RWPE2 (cell line): Measurements from ENCODE around the gene WNT9A.

Experiments used
- ATAC-seq: fragments of 200-7000 bp; cut with Tn5 transposase; 3 replicates; pipeline ENCODE4 v1.9.1; 2021; ENCODE audit warnings: low read depth
- DNase-seq: peaks from one replicate; pipeline ENCODE4 v3.0.0-alpha.2; 2020; ENCODE audit warnings: low spot score
- H3K27ac ChIP-seq: fragments of 450-650 bp; 2 replicates; pipeline ENCODE4 v1.5.1; 2017; ENCODE audit warnings: mild to moderate bottlenecking; ENCODE audit not compliant: poor library complexity, severe bottlenecking
- H3K27me3 ChIP-seq: fragments of 250-450 bp; sonication (Bioruptor Pico); 2 replicates; pipeline ENCODE4 v1.5.1; 2021; ENCODE audit warnings: mild to moderate bottlenecking, moderate library complexity; ENCODE audit not compliant: insufficient read depth, poor library complexity, severe bottlenecking
- H3K36me3 ChIP-seq: fragments of 250-450 bp; sonication (Bioruptor Pico); 2 replicates; pipeline ENCODE4 v1.5.1; 2020; ENCODE audit warnings: low read depth, mild to moderate bottlenecking, moderate library complexity
- H3K4me1 ChIP-seq: fragments of 250-450 bp; sonication (Bioruptor Pico); 2 replicates; pipeline ENCODE4 v1.5.1; 2021; ENCODE audit warnings: mild to moderate bottlenecking, moderate library complexity; ENCODE audit not compliant: insufficient read depth, poor library complexity, severe bottlenecking
- H3K4me3 ChIP-seq: fragments of 250-450 bp; sonication (Bioruptor Pico); 2 replicates; pipeline ENCODE4 v1.5.1; 2021; ENCODE audit warnings: mild to moderate bottlenecking, moderate library complexity; ENCODE audit not compliant: severe bottlenecking
- H3K9me3 ChIP-seq: fragments of 250-450 bp; sonication (Bioruptor Pico); 2 replicates; pipeline ENCODE4 v1.5.1; 2021; ENCODE audit warnings: mild to moderate bottlenecking, moderate library complexity; ENCODE audit not compliant: severe bottlenecking
- TF ChIP-seq, protein P1 (sequence below): fragments of 450-650 bp; IDR thresholded peaks from one replicate; pipeline ENCODE4 v1.5.1; 2017; ENCODE audit warnings: mild to moderate bottlenecking, moderate library complexity; ENCODE audit not compliant: poor library complexity, severe bottlenecking

Gene WNT9A

DNA sequence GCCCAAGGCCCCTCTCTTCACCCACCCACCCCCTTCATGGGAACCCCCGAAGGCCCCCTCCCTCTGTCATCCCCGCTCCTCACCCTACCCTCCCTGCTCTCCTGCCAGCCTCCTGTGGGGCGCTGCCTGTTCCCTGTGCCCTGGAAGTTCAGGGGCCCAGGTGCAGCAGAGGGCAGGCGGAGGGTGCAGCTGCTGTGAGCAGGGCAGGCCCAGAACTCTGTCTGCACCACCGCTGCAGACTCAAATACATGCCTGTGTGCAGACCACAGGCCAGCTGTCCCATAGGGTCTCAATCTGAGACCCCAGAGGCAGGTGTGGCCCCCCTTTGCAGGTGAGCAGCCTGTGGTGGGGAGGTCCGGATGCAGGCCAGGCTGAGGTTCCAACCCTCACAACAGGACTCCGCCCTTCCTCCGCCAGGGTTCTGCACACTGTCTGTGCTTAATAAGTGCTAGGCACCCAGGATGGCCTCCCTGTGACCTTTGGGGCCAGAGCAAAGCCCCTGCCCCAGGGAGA lies 62.5 kb downstream of the WNT9A start:
- Histone ChIP-seq H3K9me3 (no peaks in the 10 kb centered on the region), H3K4me3 (no peak overlapping the region), H3K27me3 (no peaks in the 10 kb centered on the region), H3K36me3 (no peaks in the 10 kb centered on the region), H3K4me1 (peaks cover 9% of the 10 kb centered on the region), H3K27ac (peak overlapping the region; percentile 49)
- TF ChIP-seq, protein P1, sequence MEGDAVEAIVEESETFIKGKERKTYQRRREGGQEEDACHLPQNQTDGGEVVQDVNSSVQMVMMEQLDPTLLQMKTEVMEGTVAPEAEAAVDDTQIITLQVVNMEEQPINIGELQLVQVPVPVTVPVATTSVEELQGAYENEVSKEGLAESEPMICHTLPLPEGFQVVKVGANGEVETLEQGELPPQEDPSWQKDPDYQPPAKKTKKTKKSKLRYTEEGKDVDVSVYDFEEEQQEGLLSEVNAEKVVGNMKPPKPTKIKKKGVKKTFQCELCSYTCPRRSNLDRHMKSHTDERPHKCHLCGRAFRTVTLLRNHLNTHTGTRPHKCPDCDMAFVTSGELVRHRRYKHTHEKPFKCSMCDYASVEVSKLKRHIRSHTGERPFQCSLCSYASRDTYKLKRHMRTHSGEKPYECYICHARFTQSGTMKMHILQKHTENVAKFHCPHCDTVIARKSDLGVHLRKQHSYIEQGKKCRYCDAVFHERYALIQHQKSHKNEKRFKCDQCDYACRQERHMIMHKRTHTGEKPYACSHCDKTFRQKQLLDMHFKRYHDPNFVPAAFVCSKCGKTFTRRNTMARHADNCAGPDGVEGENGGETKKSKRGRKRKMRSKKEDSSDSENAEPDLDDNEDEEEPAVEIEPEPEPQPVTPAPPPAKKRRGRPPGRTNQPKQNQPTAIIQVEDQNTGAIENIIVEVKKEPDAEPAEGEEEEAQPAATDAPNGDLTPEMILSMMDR: no peak
- DNase-seq (peak; percentile 21), ATAC-seq (no peak)

DNA sequence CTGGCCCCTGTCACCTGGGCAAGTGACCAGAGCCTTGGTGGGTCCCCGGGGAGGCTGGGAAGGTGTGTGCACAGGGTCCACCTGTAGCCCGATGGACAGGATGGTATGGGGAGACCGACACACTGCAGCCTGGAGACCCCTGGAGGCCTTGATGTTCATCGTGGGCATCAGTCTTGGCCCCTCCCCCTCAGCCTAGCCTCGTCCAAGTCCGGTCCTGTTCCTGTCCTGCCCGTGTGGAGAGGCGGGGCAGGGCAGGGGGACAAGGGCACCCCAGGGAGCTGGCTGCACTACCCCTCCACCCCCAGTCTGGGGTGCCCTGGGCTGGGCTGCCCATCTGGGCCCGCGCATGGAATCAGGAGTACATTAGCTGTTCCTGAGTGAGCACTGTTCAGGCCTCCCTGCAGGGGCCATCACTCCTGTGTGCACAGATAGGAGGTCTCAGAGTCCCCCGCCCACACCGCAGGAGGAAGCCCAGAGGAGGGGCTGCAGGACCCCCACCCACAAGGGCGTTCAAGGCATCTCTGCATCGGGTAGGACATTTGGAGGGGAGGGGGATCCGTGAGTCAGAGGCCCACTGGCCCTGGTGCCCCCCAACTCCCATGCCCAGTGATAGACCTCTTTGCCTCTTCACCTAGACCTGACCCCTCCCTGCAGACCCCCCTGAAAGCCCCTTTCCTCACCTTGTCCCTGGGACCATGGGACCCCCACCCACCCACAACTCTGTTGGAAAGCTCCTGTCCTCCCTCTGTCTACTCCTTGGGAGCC lies 63.2 kb downstream of the WNT9A start:
- no peaks in the 10 kb centered on the region for H3K36me3 ChIP-seq
- no peaks in the 10 kb centered on the region for H3K9me3 ChIP-seq
- TF ChIP-seq, protein P1: no peak
- DNase-seq (peak; percentile 16), ATAC-seq (no peak)
- H3K27ac ChIP-seq: no peak overlapping the region
- H3K4me1 ChIP-seq: peaks cover 9% of the 10 kb centered on the region
- H3K4me3 ChIP-seq: no peak overlapping the region
- no peaks in the 10 kb centered on the region for H3K27me3 ChIP-seq

DNA sequence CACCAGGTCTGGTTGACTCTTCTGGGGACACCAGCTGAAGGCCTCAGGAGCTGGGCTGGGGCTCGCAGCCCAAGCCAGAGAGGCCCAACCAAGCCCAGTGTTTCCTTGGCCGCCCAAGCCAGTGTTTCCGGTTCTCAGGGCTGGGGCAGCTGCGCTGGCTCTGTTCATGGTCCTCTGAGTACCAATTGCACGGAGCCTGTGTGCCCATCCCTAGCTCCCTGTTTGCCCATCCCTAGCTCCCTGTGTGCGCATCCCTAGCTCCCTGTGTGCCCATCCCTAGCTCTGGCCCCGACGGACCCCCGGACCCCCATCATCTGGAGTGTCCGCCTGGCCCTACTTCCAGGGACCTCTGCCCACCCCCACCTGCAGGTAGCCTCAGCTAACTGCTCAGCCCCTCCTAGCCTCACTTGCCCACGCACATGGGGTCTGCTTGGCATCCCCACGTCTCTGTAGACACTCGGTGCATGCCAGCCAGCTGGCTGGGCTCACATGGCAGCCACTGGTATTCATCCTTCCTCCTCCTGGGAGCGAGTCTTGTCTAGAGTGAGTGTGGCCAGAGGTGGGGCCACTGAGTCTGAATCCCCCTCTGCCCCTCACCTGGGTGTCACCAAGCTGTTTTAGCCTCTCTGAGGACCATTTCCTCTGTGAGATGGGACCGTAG lies 64.0 kb downstream of the WNT9A start:
- H3K27me3 ChIP-seq: no peaks in the 10 kb centered on the region
- DNase-seq (no peak), ATAC-seq (no peak)
- no peak overlapping the region for H3K4me3 ChIP-seq
- H3K4me1 ChIP-seq: peaks cover 9% of the 10 kb centered on the region
- no peaks in the 10 kb centered on the region for H3K9me3 ChIP-seq
- TF ChIP-seq, protein P1: no peak
- no peaks in the 10 kb centered on the region for H3K36me3 ChIP-seq
- H3K27ac ChIP-seq: no peak overlapping the region

DNA sequence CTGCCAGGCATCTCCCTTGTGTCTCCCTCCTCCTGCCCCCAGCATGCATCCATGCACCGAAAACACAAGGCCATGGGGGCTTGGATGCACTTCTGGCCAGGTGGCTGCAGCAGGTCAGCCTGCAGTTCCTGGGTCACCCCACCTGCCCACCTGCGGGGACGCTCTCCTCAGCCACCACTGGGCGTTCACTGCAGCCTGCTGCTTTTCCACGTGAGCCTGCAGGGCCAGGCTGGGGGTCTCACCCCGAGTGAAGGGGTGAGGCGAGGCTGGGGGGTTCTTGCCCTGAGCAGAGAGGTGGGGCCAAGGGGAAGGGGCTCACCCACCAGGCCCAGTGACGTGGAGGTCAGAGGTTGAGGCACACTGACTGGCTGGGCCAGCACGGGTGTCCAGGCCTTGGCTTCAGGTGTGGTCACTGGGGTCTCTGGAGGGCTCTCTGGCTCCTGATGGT lies 64.6 kb downstream of the WNT9A start:
- H3K9me3 ChIP-seq: no peaks in the 10 kb centered on the region
- H3K4me3 ChIP-seq: no peak overlapping the region
- H3K4me1 ChIP-seq: peaks cover 9% of the 10 kb centered on the region
- H3K27ac ChIP-seq: no peak overlapping the region
- no peak for ATAC-seq
- peak; percentile 12 for DNase-seq
- TF ChIP-seq, protein P1: no peak
- H3K36me3 ChIP-seq: no peaks in the 10 kb centered on the region
- H3K27me3 ChIP-seq: no peaks in the 10 kb centered on the region
